ENCODE measurements around the gene FGF7. TPM values are rescaled to one million over a fixed set of nuclear protein-coding genes. Genes with fewer than 3 reads are reported as not detected.
"Not testable (repeated sequence)": the region's sequence is repeated elsewhere in the genome, so short reads cannot be mapped to it uniquely, and the experiment has no call there.

Gene FGF7
- polyA plus RNA-seq, 12 donors: 14.9 to 64.1 (median 27.4) TPM; not detected in 1

- no peak for DNase-seq
These were observed 69.1 kb downstream of the FGF7 start for GRCh38 chr15:49492151-49492550.

DNA sequence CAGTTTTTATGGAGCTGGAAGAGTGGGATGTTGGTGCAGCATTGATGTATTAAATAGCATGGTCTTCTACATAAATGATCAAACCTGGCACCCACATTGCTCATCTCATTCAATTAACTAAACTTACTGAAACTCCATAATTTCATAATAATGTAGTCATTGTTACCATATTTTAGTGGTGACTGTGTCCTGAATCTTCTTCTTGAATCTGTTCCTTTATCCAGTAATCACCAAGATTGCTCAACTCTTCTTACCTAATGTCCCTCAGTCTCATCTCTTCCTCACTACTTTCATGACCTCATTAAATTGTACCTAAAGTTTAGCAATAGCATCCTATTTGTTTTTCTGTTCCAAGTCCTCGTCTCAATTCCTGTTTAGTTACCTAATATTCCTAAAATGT, 69.8 kb downstream of the FGF7 start:
- no peak for DNase-seq

DNA sequence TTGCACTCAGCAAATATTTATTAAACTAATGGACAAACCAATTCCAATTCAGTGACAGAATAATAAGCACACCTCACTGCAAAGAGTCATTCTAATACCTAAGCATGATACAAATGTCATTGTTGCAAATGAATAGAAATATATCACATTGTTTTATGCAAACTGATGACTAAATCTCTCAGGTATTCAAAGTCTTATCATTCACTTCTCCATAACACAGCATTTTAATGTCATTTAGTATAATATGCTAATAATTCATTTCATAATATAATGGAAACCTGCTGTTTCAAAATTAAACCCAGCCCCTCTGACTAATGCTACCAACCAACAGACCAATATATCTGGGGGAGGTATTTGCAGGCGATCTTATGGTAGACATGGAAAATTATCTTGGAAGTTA, 71.8 kb downstream of the FGF7 start:
- no peak for DNase-seq

DNA sequence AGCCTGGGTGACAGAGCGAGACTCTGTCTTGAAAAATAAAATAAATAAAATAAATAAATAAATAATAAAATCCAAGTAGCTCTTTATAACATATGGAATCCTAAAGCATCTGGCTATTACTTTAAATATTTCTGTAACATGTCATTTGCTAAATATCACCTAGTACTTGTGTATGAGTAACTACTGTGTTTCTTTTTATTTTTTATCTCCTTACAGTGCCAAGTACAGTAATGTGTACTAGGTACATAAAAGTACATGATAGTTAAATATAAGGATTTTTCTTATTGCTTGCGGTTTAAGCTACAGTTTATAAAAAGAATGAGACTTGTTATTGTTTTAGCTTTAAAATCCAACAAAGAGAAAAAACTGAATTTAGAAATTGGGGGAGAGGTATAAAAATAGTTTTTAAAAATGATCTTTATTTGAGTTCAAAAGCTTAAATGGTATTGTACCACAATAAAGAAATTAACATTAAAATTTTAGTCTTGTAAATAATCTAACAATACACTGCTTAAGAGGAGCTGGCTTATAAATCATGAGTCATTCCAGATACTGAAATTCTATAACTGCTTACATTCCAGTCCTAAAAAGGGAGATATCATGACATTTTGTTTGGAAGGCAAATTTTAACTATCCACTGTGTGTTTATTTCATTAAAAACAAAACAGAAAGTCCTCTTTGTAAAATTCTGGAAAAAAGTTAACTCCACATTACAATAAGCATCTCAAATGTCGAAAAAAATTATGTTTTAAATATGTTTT, 73.1 kb downstream of the FGF7 start:
- no peak for DNase-seq

DNA sequence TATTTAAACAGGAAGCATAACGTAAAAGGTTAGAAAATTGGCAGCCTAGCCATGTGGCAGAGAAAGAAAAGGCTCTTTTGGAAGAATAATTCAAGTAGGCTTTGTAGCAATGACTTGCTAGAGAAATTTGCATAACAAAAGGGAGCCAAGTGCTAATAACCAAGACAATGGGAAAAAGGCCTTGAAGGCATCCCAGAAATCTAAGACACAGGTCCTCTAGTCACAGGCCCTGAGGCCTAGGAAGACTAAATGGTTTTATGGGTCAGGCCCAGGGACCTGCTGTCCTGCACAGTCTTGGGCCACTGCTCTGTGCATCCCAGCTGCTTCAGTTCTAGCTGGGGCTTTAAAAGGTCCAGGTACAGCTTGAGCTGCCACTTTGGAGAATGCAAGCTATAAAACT, 78.5 kb downstream of the FGF7 start:
- DNase-seq: no peak

DNA sequence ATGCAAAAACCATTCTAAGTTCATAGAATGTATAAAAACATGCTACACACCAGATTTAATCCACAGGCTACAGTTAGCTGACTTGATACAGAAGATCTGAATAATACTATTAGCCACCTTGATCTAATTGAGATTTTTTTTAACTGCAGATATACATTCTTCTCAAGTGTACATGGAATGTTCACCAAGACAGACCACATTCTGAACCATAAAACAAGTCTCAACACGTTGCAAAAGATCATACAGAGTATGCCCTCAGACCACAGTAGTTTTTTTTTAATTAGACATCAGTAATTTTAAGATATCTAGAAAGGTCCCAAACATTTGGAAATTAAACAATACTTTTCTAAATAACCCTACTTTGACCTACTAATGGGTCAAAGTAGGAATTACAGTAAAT, 83.3 kb downstream of the FGF7 start:
- no peak for DNase-seq

- DNase-seq: no peak
These were observed 84.2 kb downstream of the FGF7 start for GRCh38 chr15:49507261-49507660.

DNA sequence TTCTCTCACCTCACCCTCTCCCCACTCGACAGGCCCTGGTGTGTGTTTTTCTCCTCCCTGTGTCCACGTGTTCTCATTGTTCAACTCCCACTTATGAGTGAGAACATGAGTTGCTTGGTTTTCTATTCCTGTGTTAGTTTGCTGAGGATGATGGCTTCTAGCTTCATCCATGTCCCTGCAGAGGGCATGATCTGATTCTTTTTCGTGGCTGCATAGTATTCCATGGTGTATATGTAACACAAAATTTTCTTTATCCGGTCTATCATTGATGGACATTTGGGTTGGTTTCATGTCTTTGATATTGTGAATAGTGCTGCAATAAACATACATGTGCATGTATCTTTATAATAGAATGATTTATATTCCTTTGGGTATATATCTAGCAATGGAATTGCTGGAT, 89.7 kb downstream of the FGF7 start:
- DNase-seq: not testable (repeated sequence)

DNA sequence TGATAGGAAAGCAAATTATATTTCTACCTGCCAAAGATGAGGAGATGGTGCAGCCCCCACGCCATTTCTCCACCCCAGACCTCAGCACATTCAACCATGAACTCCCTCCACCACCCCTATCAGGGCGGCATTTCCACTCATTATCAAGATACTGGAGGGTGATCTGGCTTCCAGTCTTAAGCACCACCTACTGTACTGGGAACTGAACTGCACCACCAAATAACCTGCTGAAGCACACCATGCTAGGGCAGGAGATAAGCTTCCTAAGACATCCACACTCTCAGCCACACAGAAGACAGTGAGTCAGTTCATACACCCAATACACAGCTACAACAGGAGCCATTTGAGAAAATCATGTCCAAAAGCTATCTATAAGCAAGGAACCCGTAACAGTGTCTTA, 98.8 kb downstream of the FGF7 start:
- DNase-seq: no peak

DNA sequence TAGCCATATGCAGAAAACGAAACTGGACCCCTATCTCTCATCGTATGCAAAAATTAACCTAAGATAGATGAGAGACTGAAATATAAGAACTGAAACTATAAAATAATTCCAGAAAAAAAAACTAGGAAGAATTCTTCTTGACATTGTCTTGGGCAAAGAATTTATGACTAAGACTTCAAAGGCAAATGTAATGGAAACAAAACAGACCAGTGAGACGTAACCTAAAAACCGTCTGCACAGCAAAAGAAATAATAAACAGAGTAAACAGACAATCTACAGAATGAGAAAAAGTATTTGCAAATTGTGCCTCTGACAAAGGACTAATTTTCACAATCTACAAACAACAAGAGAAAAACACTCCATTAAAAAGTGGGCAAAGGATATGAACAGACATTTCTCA, 105.2 kb downstream of the FGF7 start:
- no peak for DNase-seq

DNA sequence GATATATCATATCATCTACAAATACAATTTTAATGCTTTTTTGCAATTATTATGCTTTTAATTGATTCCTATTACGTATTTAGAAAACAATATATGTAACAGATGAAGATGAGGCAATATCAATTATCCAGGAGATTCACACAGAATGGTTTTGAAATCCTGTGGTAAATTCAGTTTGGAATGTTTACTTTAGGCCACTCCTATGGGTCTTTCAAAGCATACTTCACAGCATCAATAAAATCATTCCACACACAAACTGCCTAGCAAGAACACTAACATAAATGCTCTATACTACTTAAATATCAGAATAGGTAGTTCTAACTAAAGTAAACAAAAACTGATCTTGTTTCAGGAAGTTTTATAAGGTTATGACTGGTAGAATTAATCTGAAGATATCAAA, 107.0 kb downstream of the FGF7 start:
- DNase-seq: no peak

Other genes with a start within 250 kb of the FGF7 start
- 10 to 100 TPM in 3 of 12 donors, 1 to 10 TPM in 8, not detected in 1; 5.8 to 15.8 (median 8.5) TPM for gene FAM227B, start 197.6 kb downstream of the FGF7 start, polyA plus RNA-seq (ENCODE audit: insufficient read length in 12 of 12)
- 10 to 100 TPM in 11 of 12 donors, not detected in 1; 19.9 to 45.4 (median 27.2) TPM for gene DTWD1, start 197.8 kb downstream of the FGF7 start, polyA plus RNA-seq (ENCODE audit: insufficient read length in 12 of 12)

All from muscle of arm (tissue), 12 donors.